HepG2 (cell line): ENCODE results near the gene KIAA0319L. TPM values are rescaled to one million over a fixed set of nuclear protein-coding genes. Genes with fewer than 3 reads are reported as not detected.
"Not testable (repeated sequence)": the region's sequence is repeated elsewhere in the genome, so short reads cannot be mapped to it uniquely, and the experiment has no call there.

Experiments
- ATAC-seq: fragments of 200-7000 bp; cut with Tn5 transposase; 3 replicates; pipeline ENCODE4 v1.9.1; 2020; ENCODE audit warnings: mild to moderate bottlenecking, moderate library complexity
- BruUV-seq: library from RNA; stranded (reverse); fragments of 400-500 nt; replicated peaks from 2 replicates; lab custom pipeline; 2021; lab: Mats Ljungman, UMichigan
- CTCF ChIA-PET: fragments of 300-600 bp; formaldehyde crosslinking; extraction: SDS; loops from one replicate; lab custom pipeline; 2021; ENCODE audit warnings: low total read pairs, inconsistent platforms, low intra/inter-chr PET ratio; lab: Yijun Ruan, JAX
- POLR2A ChIA-PET: fragments of 350-600 bp; sonication (Branson Sonifier 250); formaldehyde crosslinking; loops from one replicate; lab custom pipeline; 2020; ENCODE audit warnings: antibody characterized with exemption, inconsistent platforms; lab: Yijun Ruan, JAX
- DNase-seq: peaks from one replicate; pipeline ENCODE4 v3.0.0-alpha.2; 2015; ENCODE audit warnings: low spot score
- FAIRE-seq: peaks from 3 replicates; lab custom pipeline; 2011; peaks lifted over from hg19 to GRCh38; lab: Jason Lieb, UNC
- H2AFZ ChIP-seq: one replicate; pipeline ENCODE4 v1.6.1; 2011; ENCODE audit warnings: low read length, inconsistent platforms
- H3K27ac ChIP-seq: fragments of 300-600 bp; 3 replicates; pipeline ENCODE4 v1.8.0; 2011; ENCODE audit warnings: mixed run types, mild to moderate bottlenecking, mixed read lengths, low read length, inconsistent platforms; ENCODE audit not compliant: insufficient read depth; ENCODE audit errors: extremely low read length
- H3K27me3 ChIP-seq, 2 experiments: fragments of 200-600 bp in 1 of 2; 2 replicates in 1 of 2; 3 replicates in 1 of 2; pipeline versions ENCODE4 v1.6.0 to v1.8.0; 2011; ENCODE audit warnings: low read length in 2 of 2, mild to moderate bottlenecking in 2 of 2, moderate library complexity in 2 of 2, inconsistent platforms in 1 of 2; ENCODE audit not compliant: insufficient read depth in 2 of 2, control insufficient read depth in 1 of 2
- H3K36me3 ChIP-seq, 2 experiments: fragments of 200-600 bp in 1 of 2; replicated peaks in 1 of 2; 2 replicates in 1 of 2; 3 replicates in 1 of 2; pipeline versions ENCODE4 v1.5.1 to v1.8.0; 2011; ENCODE audit warnings: low read length in 2 of 2, inconsistent platforms in 1 of 2; ENCODE audit not compliant: insufficient read depth in 2 of 2, control insufficient read depth in 1 of 2
- H3K4me1 ChIP-seq: 2 replicates; pipeline ENCODE4 v1.5.1; 2012; ENCODE audit warnings: low read length, inconsistent platforms; ENCODE audit not compliant: insufficient read depth
- H3K4me2 ChIP-seq: 2 replicates; pipeline ENCODE4 v1.6.0; 2011; ENCODE audit warnings: low read depth, low read length, inconsistent platforms
- H3K4me3 ChIP-seq, 3 experiments: fragments of 200-600 bp in 1 of 3; sonication (generic), shearing (Covaris generic) in 1 of 3; replicated peaks in 1 of 3; 2 replicates each; pipeline ENCODE4 v1.5.1; 2011 to 2016; ENCODE audit warnings: low read length in 3 of 3, inconsistent platforms in 2 of 3, low read depth in 2 of 3, mild to moderate bottlenecking in 2 of 3, control low read depth in 1 of 3, mixed read lengths in 1 of 3; ENCODE audit not compliant: insufficient read depth in 1 of 3
- H3K79me2 ChIP-seq: one replicate; pipeline ENCODE4 v1.6.1; 2011; ENCODE audit warnings: low read length, inconsistent platforms; ENCODE audit not compliant: insufficient read depth
- H3K9ac ChIP-seq: 2 replicates; pipeline ENCODE4 v1.6.0; 2011; ENCODE audit warnings: mild to moderate bottlenecking, low read depth, low read length, inconsistent platforms; ENCODE audit not compliant: insufficient read depth
- H3K9me3 ChIP-seq: 2 replicates; pipeline ENCODE4 v1.5.1; 2012; ENCODE audit warnings: mild to moderate bottlenecking, low read length
- H4K20me1 ChIP-seq: 2 replicates; pipeline ENCODE4 v1.6.0; 2011; ENCODE audit warnings: inconsistent platforms, mild to moderate bottlenecking, low read length, moderate library complexity; ENCODE audit not compliant: insufficient read depth
- ATF2 ChIP-seq: sonication (generic); formaldehyde crosslinking; IDR thresholded peaks from 2 replicates; pipeline ENCODE4 v1.4.0; 2020; ENCODE audit warnings: missing genetic modification reagents
- GABPA ChIP-seq, 2 experiments: IDR thresholded peaks; 2 replicates each; pipeline ENCODE4 v1.6.1; 2011 to 2016; ENCODE audit warnings: low read depth in 2 of 2, low read length in 1 of 2, missing biosample characterization in 1 of 2, missing genetic modification characterization in 1 of 2
- HHEX ChIP-seq: IDR thresholded peaks from 2 replicates; pipeline ENCODE4 v1.6.1; 2016; ENCODE audit warnings: control low read depth
- KLF9 ChIP-seq: IDR thresholded peaks from 2 replicates; pipeline ENCODE4 v1.6.1; 2016; ENCODE audit warnings: low read depth
- MAFG ChIP-seq: sonication (generic); formaldehyde crosslinking; IDR thresholded peaks from 2 replicates; pipeline ENCODE4 v1.5.1; 2020; ENCODE audit warnings: mild to moderate bottlenecking, missing genetic modification reagents
- MEIS1 ChIP-seq: sonication (generic); formaldehyde crosslinking; IDR thresholded peaks from 2 replicates; pipeline ENCODE4 v1.9.0; 2021; ENCODE audit warnings: mild to moderate bottlenecking, missing genetic modification reagents, moderate library complexity, borderline replicate concordance
- NFE2L1 ChIP-seq: sonication (generic); formaldehyde crosslinking; IDR thresholded peaks from 2 replicates; pipeline ENCODE4 v1.4.0; 2020; ENCODE audit warnings: missing genetic modification reagents, mild to moderate bottlenecking, borderline replicate concordance
- POLR2AphosphoS5 ChIP-seq: IDR thresholded peaks from 2 replicates; pipeline ENCODE4 v1.6.1; 2012; ENCODE audit warnings: low read depth, low read length
- REL ChIP-seq: sonication (generic); formaldehyde crosslinking; conservative IDR thresholded peaks from 2 replicates; pipeline ENCODE4 v1.8.0; 2022; ENCODE audit warnings: mild to moderate bottlenecking, missing genetic modification reagents, moderate library complexity
- ZFP62 ChIP-seq: sonication (generic); formaldehyde crosslinking; IDR thresholded peaks from 2 replicates; pipeline ENCODE4 v1.4.0; 2020; ENCODE audit warnings: missing genetic modification reagents
- ZNF136 ChIP-seq: sonication (generic); formaldehyde crosslinking; IDR thresholded peaks from 2 replicates; pipeline ENCODE4 v1.8.1; 2022; ENCODE audit warnings: low read depth, mild to moderate bottlenecking, moderate library complexity, missing genetic modification reagents
- ZNF33B ChIP-seq: sonication (generic); formaldehyde crosslinking; IDR thresholded peaks from 2 replicates; pipeline ENCODE4 v1.5.1; 2020; ENCODE audit warnings: mild to moderate bottlenecking, missing genetic modification reagents
- ZNF644 ChIP-seq: IDR thresholded peaks from 2 replicates; pipeline ENCODE4 v1.6.1; 2016; ENCODE audit warnings: low read depth
- WGBS: methylation state at CpG from one replicate; pipeline ENCODE4 v1.1.6; 2017; ENCODE audit warnings: low lambda C conversion rate; 5-methylcytosine and 5-hydroxymethylcytosine counted together
- in situ Hi-C: cut with HindIII; loops from 2 replicates; pipeline ENCODE4 v1.10.0; 2017; ENCODE audit warnings: low pct_unique_long_range_greater_than_20kb; ENCODE audit not compliant: extremely low pct_ligation_motif_present
- intact Hi-C: fragments of 100-400 bp; cut with micrococcal nuclease; formaldehyde crosslinking; loops from one replicate; pipeline ENCODE4 v1.10.0; 2022; ENCODE audit not compliant: unreplicated experiment
- polyA plus RNA-seq, 8 experiments: library from polyadenylated mRNA; depleted of rRNA in 3 of 8; stranded (reverse) in 7 of 8; unstranded in 1 of 8; fragments of >200 nt; fragmentation: Illumina TruSeq in 4 of 8; extraction: Trizol in 4 of 8; gene quantifications; 2 replicates each; pipeline versions ENCODE4 v1.2.1 to v1.2.3, GENCODE V29; 2011 to 2016; ENCODE audit warnings: low read depth in 4 of 8, missing spikeins in 1 of 8, mixed read lengths in 1 of 8; ENCODE audit not compliant: insufficient read depth in 1 of 8
- total RNA-seq, 5 experiments: library from RNA; depleted of rRNA; stranded (reverse); fragments of >200 nt; fragmentation: Illumina TruSeq; extraction: Trizol; gene quantifications; 2 replicates each; pipeline ENCODE4 v1.2.3, GENCODE V29; 2016; ENCODE audit warnings: low read depth in 1 of 5
- TF ChIP-seq, protein P1 (sequence below): sonication (generic); formaldehyde crosslinking; IDR thresholded peaks from 2 replicates; pipeline ENCODE4 v1.4.0; 2020; ENCODE audit warnings: mild to moderate bottlenecking, missing genetic modification reagents

The KIAA0319L gene
- total and polyA plus RNA-seq, 2 of the 13 experiments (the other 11 are each of a cell fraction or from before 2014, with no cell fraction given): 33.4 to 82.6 TPM

- no TSS peak for BruUV-seq
- FAIRE-seq (no peak), ATAC-seq (no peak), DNase-seq (no peak)
- Histone ChIP-seq H3K36me3 (no peaks in the 10 kb centered on the region), H3K4me2 (no peak overlapping the region), H3K4me1 (peaks cover 28% of the 10 kb centered on the region), H4K20me1 (no peaks in the 10 kb centered on the region), H2AFZ (no peak overlapping the region), H3K27me3 (peaks cover 0 to 3% of the 10 kb centered on the region in 2 experiments; a peak in 1 of 5 replicates), H3K27ac (no peak overlapping the region), H3K79me2 (no peaks in the 10 kb centered on the region), H3K9ac (no peak overlapping the region), H3K9me3 (no peaks in the 10 kb centered on the region), H3K4me3 (no peak overlapping the region)
- CTCF ChIA-PET: no interaction called here
- TF ChIP-seq KLF9 (CRISPR knock-in tag): no peak
- TF ChIP-seq MAFG: no peak
- TF ChIP-seq ZNF33B (CRISPR knock-in tag): no peak
- no peak for TF ChIP-seq REL
- no peak for TF ChIP-seq HHEX (CRISPR knock-in tag)
- no peak for TF ChIP-seq ZNF136
- TF ChIP-seq MEIS1 (CRISPR knock-in tag): no peak
- TF ChIP-seq, protein P1, sequence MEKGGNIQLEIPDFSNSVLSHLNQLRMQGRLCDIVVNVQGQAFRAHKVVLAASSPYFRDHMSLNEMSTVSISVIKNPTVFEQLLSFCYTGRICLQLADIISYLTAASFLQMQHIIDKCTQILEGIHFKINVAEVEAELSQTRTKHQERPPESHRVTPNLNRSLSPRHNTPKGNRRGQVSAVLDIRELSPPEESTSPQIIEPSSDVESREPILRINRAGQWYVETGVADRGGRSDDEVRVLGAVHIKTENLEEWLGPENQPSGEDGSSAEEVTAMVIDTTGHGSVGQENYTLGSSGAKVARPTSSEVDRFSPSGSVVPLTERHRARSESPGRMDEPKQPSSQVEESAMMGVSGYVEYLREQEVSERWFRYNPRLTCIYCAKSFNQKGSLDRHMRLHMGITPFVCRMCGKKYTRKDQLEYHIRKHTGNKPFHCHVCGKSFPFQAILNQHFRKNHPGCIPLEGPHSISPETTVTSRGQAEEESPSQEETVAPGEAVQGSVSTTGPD (CRISPR knock-in tag): no peak
- no peak for TF ChIP-seq GABPA (IDR thresholded peaks at IDR 0.05; ENCODE audit: low read depth, low read length)
- TF ChIP-seq GABPA (CRISPR knock-in tag; IDR thresholded peaks at IDR 0.05; ENCODE audit: low read depth): no peak
- no peak for TF ChIP-seq ZFP62
- TF ChIP-seq POLR2AphosphoS5: no peak
- TF ChIP-seq ZNF644 (CRISPR knock-in tag): no peak
- TF ChIP-seq ATF2 (CRISPR knock-in tag): no peak
- TF ChIP-seq NFE2L1 (CRISPR knock-in tag): no peak
- POLR2A ChIA-PET: no interaction called here
- in situ Hi-C loops: no loop called here
- 97% methylated on average over 62 of the region's 70 CpGs for WGBS
- intact Hi-C loops: loop anchor here (5.0 kb wide), 1 partner anchor 65 kb away; the partner anchor contains the start of gene PSMB2
These were observed 20.1 kb upstream of the KIAA0319L start for GRCh38 chr1:35577071-35577998.

- H3K9me3 ChIP-seq, in situ Hi-C loops, H3K79me2 ChIP-seq, H3K4me3 ChIP-seq, H3K36me3 ChIP-seq, H3K27ac ChIP-seq, H3K4me2 ChIP-seq, ATAC-seq, BruUV-seq, FAIRE-seq, H3K27me3 ChIP-seq, CTCF ChIA-PET, H4K20me1 ChIP-seq, POLR2A ChIA-PET, H3K9ac ChIP-seq, DNase-seq, H2AFZ ChIP-seq: not testable (repeated sequence)
- intact Hi-C loops: loop anchor here (5.0 kb wide), 1 partner anchor 66 kb away; the partner anchor contains the start of gene PSMB2
- WGBS: 97% methylated on average over 29 of the region's 37 CpGs
- peaks cover 28% of the 10 kb centered on the region for H3K4me1 ChIP-seq
These were observed 19.5 kb upstream of the KIAA0319L start for GRCh38 chr1:35576766-35577070.
